Measurements from ENCODE around the gene WNT11. TPM values are rescaled to one million over a fixed set of nuclear protein-coding genes. Genes with fewer than 3 reads are reported as not detected.

WNT11 gene
- total and polyA plus RNA-seq, 12 donors = 5.1 to 12.0 (median 7.7) TPM

DNA sequence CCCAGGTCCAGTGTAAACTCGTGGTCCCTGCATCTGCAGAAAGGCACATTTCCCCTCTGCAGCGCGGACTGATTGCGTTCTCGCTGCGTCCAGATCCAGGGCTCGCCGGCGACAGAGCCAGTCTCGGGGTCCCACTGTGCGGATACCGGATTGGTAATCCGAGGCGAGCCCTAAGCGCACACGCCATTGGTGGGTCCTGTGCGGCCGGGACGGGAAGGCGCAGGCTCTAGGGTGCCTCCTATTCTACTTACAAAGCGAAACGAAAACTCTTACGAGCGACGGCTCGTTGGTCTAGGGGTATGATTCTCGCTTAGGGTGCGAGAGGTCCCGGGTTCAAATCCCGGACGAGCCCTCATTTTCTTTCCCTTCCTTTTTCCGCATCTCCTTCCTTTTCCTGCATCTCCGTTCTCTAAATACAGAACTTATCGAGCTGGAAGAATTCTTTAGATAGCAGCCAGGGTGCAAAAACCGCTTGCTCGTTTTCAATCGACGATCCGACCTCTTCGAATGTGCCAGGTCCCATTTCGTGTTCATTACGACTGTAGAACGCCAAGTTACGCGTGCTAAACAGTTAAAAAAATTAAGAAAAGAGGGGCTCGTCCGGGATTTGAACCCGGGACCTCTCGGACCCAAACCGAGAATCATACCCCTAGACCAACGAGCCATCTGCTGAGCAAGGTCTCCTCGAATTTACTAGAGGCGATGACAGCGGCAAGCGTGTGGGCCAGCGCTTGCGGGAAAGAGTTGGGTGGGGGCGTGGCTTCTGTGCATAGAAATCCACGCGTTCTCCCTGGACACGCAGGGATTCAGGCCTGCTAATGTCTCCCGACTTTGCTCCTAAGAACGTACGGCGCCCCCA, 29.2 kb upstream of the WNT11 start:
- intact Hi-C loops (cut with DNase I) = loop anchor here in 5 of 10 donors (1.0 to 2.0 kb wide), 4 partner anchors 25 to 29 kb away; partner anchors contain the start of gene WNT11 (in 1 of the 5)
- no peaks in the 10 kb centered on the region for H3K9me3 ChIP-seq
- 0 to 1% methylated on average over 65 of the region's 65 CpGs for WGBS, 2 donors

DNA sequence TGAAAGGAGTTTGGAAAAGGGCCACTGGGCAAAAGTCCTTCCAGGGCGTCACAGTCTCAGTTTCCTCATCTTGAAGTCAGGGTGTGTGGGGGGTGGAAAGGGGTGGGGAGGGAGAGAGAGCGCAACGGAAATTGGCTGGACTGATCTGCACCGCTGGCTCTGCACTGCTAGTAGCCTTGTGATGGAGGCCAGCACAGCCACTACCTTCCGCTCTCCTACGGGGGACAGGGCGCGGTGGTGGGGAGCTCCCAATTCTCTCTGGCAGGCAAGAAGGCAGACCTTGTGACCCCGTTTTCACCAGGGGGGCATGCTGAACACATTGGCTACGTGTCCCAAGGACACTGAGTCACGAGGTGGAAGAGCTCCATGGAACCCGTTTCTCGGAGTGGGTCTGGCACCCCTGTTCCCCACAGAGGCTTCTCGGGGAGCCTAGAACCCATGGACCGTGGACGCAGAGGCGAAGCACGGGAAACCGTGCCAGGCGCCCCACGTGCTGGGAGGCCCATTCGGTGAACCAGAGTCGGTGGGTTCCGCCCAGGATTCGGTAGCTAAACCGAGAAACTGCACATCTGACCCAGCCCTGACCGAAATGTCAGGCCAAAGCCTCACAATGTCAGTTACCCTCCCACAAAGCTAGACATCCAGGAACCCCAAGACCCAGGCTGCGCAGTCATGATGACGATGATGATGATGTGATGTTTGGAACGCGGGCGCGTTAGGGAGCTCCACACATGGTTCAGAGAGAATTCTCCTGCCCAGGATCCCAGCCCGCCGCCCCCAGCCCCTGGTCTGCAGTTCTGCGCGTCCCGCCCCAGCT, 28.3 kb upstream of the WNT11 start:
- ATAC-seq = peak; percentile 10 to 76 (median 67)

More for the DNA sequence above, 29.2 kb upstream of the WNT11 start:
- H3K4me1 ChIP-seq = peaks cover 4 to 27% (median 12%) of the 10 kb centered on the region in 9 donors
- no peaks in the 10 kb centered on the region for H3K27me3 ChIP-seq
- peak overlapping the region; percentile 67 to 95 (median 86) for H3K4me3 ChIP-seq
- H3K27ac ChIP-seq = peak overlapping the region; percentile 68 to 91 (median 84)
- ATAC-seq = peak; percentile 85 to 95 (median 93)
- no peaks in the 10 kb centered on the region for H3K36me3 ChIP-seq
- DNase-seq = peak; percentile 84 to 93
- TF ChIP-seq, protein P1, sequence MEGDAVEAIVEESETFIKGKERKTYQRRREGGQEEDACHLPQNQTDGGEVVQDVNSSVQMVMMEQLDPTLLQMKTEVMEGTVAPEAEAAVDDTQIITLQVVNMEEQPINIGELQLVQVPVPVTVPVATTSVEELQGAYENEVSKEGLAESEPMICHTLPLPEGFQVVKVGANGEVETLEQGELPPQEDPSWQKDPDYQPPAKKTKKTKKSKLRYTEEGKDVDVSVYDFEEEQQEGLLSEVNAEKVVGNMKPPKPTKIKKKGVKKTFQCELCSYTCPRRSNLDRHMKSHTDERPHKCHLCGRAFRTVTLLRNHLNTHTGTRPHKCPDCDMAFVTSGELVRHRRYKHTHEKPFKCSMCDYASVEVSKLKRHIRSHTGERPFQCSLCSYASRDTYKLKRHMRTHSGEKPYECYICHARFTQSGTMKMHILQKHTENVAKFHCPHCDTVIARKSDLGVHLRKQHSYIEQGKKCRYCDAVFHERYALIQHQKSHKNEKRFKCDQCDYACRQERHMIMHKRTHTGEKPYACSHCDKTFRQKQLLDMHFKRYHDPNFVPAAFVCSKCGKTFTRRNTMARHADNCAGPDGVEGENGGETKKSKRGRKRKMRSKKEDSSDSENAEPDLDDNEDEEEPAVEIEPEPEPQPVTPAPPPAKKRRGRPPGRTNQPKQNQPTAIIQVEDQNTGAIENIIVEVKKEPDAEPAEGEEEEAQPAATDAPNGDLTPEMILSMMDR (IDR thresholded peaks at IDR 0.05) = no peak

DNA sequence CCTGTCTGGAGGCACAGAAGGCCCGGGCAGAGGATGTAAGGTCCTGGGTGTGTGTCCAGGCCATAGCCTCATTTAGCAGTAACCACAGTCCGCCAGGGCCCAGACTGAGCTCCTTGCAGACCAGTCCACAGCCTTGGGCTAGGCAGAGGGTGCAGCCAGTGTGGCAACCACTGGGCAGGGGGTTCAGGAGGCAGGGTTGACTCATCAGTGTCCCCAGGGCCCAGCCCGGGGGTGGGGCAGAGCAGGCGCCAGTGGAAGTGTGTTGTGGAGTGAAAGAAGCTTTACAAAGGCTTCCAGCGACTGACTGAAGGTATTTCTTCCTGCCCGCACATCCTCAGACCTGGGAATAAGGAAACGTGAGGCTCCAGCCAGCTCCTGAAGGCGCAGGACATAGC, 27.7 kb upstream of the WNT11 start:
- ATAC-seq = peak in 2 of 8 donors; percentile 2 to 3
- no peaks in the 10 kb centered on the region for H3K36me3 ChIP-seq
- H3K4me3 ChIP-seq = peak overlapping the region in 9 of 10 donors; percentile 67 to 95 (median 82)
- intact Hi-C loops (cut with DNase I) = loop anchor here in 4 of 10 donors (2.0 kb wide), 3 partner anchors 23 to 27 kb away; partner anchors contain the start of gene WNT11 (in 1 of the 4)
- 61 to 67% methylated on average over 8 of the region's 8 CpGs for WGBS, 2 donors
- peak overlapping the region in 9 of 10 donors; percentile 68 to 91 (median 82) for H3K27ac ChIP-seq
- H3K4me1 ChIP-seq = peaks cover 4 to 27% (median 12%) of the 10 kb centered on the region in 9 donors
- TF ChIP-seq, protein P1 (IDR thresholded peaks at IDR 0.05) = no peak
- DNase-seq = peak; percentile 16 to 42
- H3K9me3 ChIP-seq = no peaks in the 10 kb centered on the region
- H3K27me3 ChIP-seq = no peaks in the 10 kb centered on the region

More for the DNA sequence above, 28.3 kb upstream of the WNT11 start:
- intact Hi-C loops (cut with DNase I) = loop anchor here in 5 of 10 donors (1.0 to 2.0 kb wide), 4 partner anchors 24 to 28 kb away; partner anchors contain the start of gene WNT11 (in 1 of the 5)
- peak overlapping the region; percentile 67 to 95 (median 86) for H3K4me3 ChIP-seq
- H3K27ac ChIP-seq = peak overlapping the region; percentile 68 to 91 (median 84)
- WGBS, 2 donors = 3 to 4% methylated on average over 38 of the region's 38 CpGs
- peaks cover 4 to 27% (median 12%) of the 10 kb centered on the region in 9 donors for H3K4me1 ChIP-seq
- peak; percentile 61 to 62 for DNase-seq
- H3K36me3 ChIP-seq = no peaks in the 10 kb centered on the region
- H3K27me3 ChIP-seq = no peaks in the 10 kb centered on the region
- TF ChIP-seq, protein P1 (IDR thresholded peaks at IDR 0.05) = peak in 1 of 9 donors; percentile 26
- H3K9me3 ChIP-seq = no peaks in the 10 kb centered on the region
